GM21381 (cell line): Measurements from ENCODE around the gene SNX8.

Experiments used
- ATAC-seq: cut with Tn5 transposase; IDR thresholded peaks from one replicate; pipeline ENCODE4 v1.9.1; 2021; ENCODE audit warnings: mild to moderate bottlenecking, moderate library complexity; ENCODE audit not compliant: unreplicated experiment

SNX8 gene

DNA sequence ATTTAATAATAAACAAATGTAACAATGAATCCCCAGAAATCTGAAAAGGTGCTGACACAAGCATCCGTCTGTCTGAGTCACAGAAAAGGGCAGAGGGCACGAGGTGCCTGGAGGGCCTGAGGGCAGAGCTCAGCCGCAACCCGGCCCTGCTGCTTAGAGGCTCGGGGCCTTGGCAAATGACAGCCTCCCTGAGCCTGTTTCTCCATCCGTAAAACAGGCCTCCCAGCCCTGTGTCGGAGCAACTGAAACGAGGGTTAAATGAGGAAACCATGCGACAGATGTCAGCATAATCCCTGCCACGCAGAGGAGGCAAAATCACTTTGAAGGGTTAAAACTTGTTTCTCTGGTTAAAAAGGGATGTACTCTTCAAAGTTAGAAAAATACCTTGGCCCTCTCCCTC is 47.3 kb downstream of the SNX8 start:
- no peak for ATAC-seq

DNA sequence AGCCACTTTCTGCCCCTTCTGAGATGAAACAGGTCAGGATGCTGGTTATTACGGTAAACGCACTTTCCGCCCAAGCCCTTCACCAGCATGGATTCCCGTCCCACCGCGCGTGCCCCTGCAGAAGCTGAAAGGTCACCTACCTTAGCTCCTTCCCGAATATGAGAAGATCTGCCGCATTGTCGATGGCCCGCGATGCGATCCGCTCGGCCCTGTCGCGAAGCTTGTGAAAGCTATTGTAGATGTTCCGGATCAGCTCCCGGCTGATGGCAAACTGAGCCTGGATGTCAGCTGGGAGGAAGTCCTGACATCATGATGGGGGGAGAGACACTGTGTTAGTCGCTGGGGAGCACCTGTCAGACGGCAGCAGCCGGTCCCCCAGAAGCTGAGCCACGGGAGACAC is 50.1 kb downstream of the SNX8 start:
- ATAC-seq = no peak

DNA sequence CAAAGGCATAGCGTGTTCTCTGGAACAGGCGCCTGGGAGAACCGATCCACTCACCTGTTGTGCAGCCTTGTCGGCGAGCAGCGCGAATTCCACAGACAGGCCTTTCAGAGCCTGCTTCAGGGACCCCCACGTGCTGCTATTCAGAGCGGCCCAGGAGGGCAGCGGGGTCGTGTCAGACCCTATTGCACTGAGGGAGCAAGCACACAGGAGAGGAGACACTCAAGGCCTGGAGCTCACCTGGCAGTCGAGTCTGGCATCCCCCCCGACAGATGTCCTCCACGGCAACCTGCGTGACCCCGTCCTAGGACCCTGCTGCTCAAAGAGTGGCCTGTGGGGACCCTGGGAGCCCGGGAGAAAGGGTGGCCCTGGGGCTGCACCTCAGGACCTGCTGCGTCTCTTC is 51.1 kb downstream of the SNX8 start:
- ATAC-seq = no peak

GRCh38 chr7:2261611-2262010 is 52.6 kb downstream of the SNX8 start:
- no peak for ATAC-seq

DNA sequence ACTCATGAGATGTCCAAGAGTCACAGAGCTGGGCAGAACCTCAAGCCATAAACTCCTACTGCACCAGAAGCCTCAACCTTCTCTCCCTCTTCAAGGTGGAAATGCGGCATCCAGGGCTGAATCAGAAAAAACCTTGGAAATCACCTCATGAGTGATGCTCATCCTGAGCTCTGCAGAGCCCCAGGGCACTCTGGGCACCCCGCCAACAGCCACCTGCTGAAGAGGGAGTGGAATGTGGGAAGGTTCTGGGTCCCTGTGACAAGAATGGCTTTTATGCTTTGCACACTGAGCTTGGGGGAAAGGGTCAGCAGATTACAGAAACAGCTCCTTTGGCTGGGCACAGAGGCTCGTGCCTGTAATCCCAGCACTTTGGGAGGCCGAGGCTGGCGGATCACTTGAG is 53.4 kb downstream of the SNX8 start:
- no peak for ATAC-seq

GRCh38 chr7:2259480-2259879 is 54.8 kb downstream of the SNX8 start:
- peak; percentile 4 for ATAC-seq

DNA sequence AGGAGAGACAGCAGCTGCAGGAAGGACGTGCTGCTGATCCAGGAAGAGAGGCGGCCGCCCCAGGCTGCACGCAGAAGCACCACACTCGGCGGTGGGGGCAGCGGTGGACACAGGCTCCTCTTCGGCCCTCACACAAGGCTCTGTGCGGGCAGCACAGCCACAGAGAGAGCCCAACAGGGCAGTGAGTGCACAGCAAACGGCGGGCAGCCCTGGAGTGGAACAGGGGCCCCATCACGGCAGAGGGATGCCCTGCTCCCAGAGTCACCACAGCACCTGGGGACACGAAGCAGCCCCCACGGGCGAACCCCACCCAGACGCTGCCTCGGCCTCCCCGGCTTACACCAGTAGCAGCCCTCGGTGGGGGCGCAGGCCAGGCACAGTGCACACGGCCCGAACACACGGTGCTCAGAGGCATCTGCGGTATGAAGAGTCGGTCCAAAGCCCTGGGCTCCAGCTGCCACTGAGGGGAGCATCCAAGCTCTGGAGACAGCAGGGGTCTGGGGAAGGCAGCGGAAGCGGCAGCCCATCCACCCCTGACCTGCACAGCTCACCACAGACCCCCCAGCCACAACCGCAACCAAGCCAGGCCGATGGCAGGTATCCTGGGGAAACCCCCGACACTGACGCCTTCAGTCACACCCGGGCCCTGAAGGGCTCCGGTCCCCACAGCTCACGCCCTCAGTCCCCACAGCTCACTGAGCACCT is 55.4 kb downstream of the SNX8 start:
- ATAC-seq = peak; percentile 69

DNA sequence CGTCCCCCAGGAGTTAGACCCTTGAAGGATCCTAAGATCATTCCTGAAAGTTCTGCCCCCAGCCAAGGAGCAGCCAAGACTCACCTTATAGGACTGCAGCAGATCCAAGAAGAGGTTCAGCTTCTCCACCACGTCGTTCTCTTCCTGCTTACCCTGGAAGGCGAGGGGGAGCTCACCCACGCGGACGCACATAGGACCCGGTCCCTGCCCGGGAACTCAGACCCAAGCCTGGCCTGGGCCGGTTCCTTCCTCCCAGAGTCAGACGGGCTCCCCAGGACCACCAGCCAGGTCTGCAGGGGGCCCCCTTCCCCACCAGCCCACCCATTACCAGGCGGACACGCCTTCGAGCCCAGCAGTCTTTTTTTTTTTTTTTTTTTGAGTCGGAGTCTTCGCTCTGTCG is 56.6 kb downstream of the SNX8 start:
- no peak for ATAC-seq

DNA sequence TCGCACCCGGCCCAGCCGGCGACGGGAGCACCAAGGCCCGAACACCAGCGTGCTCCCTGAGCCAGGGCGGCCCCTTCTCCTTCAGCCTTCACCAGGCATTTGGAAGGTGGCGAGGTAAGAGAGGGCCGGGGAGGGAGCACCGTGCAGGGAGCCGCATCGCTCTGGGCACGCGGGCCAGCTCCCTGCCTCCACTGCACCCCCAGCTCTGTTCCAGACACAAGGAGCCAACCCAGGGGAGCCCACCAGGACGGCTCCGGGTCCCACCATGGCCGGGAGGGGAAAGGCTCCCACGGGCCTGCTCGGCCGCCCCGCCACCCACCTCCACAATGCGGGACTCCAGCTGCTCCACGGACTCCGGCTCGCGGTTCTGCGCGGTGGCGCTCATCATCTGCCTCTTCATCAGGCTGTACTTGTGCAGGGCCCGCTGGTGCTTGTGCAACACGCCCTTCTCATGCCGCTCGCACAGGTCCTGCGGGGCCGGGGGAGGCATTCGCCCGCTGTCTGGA is 57.1 kb downstream of the SNX8 start:
- ATAC-seq = no peak

DNA sequence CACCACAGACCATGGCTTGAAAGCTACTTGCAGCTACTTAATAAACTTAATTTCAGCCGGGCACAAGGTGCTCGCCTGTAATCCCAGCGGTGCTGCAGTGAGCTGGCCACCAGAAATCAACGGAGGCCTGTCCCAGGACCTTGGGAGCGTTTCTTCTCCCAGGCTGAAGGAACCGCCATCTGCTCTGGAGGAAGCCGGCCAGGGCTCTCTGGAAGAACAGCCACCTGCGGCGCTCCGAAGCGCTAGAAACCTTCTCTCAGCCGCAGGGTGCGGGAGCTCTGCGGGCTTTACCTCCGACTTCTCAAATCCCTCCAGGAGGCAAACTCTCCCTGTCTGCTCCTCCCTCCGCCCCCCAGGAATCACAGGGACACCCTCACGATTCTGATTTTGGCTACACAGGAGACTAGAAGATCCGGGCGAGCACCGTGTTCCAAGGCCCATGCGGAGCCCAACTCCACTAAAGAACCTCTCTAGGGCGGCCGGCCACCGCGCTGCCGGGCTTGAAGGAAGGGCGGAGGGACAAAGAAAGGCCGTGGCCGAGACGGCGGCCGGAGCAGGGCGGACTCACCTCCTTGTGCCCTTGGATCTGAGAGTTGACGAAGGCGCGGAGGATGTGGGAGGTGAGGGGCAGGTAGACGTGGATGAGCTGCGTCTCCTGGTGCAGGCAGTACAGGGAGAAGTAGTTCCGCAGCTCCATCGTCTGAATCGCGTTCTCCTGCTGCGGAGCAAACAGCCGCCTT is 57.8 kb downstream of the SNX8 start:
- ATAC-seq = no peak

DNA sequence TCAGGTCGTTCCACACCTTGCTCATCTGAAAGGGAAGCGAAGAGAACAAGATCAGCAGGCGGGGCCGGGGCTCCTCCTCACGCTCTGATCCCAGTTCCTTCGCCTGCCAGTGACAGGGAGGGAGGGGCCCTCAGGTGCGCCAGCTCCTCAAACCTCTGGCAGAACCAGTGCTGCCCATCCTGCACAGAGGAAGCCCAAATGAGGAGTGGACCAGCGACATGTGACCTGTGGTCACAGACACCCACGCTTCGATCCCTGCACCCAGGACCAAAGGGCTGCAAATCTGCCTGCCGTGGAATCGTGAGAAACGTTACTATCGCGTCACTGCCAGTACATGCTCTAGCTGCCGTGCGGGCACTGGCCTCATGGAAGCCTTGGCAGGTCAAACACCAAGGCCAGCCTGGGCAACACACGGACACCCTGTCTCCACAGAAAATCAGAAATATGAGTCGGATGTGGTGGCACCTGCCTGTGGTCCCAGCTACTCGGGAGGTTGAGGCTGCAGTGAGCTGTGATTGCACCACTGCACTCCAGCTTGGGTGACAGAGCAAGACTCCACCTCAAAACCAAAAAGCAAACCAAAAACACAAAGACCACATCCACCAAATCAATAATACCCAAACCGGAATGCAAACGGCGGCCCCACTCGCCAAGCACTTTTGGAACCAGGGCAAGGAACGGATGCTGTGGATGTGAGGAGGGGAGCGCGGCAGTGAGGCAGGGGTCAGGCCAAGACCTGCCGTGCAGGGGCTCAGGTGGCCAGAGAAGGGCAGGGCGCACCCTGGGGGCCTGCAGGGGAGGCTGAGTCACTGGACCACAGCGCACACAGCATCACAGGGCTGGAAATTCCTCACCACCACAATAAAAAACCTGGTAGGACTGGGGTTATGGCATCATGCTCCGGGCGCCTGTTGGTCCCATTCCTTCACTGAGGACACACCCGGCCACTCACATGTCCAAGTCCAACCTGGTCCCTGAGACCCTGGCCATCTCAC is 58.8 kb downstream of the SNX8 start:
- ATAC-seq = no peak

DNA sequence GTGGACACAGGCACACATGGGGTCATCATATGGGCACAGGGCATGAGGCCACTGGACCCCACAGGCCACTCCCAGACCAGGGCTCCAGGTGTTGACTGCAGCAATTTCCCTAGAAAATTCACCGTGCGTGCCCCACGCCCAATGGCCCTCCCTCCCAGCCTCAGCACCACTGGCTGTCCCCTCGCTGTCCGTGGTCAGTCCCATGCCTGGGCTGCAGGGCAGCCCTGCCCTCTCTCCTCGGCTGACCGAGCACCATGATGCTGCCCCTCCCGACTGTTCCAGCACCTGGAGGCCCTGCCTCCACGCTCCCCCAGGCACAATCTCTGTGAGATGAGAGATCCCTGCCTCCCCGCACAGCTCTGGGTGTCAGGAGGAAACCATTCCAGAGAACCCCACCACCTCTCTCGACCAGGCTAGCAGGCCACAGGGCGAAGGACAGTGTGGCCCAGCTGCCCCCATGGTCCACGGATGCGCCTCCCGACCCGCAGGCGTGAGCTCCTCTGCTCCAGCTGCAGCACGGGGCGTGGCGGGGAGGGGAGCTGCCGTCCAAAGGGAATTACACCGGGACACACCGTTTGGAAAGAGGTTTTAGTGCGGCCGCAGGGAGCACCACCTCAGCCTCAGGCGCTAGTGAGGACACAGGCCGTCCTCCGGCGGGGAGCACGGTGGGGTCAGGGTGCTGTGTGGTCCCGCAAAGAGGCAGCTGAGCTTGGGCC is 59.7 kb downstream of the SNX8 start:
- no peak for ATAC-seq

- no peak for ATAC-seq
Observed at GRCh38 chr7:2253525-2254244, 60.6 kb downstream of the SNX8 start.

DNA sequence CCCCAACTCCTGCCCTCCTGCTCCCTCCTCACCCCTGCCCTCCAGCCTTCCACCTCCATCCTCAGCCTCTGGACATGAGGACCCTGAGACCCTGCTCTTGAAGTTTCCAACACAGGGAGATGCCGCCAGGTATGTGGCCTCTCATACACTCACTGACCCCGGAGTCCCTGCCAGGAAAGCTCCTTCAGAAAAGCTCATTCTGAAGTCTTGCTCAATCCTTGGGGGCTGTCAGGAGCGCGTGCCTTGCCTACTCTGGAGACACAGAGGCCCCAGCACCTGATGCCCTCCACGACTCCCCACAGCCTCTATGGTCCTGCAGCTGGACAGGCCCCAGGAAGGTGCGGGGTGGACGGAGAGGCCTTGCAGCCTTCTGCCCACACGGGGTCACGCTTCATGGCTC is 61.2 kb downstream of the SNX8 start:
- no peak for ATAC-seq

- ATAC-seq = no peak
Observed at GRCh38 chr7:2251841-2252771, 62.1 kb downstream of the SNX8 start.

DNA sequence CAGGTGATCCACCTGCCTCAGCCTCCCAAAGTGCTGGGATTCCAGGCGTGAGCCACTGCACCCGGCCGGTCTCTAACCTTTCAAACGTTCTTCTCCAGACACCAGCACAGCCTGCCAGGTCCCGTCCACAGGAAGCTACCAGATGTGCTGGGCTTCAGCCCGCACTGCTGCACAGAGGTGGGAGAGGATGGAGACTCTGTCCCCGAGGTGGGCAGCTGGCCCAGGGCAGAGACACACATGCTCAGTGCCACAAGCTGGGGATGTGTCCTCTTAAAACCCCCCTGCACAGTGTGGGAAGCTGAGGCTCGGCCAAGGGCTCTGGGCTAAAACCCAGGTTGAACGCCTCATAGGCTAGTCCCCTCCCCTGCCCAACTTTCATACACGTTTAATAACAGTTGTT is 62.9 kb downstream of the SNX8 start:
- ATAC-seq = no peak

- ATAC-seq = no peak
Observed at GRCh38 chr7:2249744-2250323, 64.4 kb downstream of the SNX8 start.

DNA sequence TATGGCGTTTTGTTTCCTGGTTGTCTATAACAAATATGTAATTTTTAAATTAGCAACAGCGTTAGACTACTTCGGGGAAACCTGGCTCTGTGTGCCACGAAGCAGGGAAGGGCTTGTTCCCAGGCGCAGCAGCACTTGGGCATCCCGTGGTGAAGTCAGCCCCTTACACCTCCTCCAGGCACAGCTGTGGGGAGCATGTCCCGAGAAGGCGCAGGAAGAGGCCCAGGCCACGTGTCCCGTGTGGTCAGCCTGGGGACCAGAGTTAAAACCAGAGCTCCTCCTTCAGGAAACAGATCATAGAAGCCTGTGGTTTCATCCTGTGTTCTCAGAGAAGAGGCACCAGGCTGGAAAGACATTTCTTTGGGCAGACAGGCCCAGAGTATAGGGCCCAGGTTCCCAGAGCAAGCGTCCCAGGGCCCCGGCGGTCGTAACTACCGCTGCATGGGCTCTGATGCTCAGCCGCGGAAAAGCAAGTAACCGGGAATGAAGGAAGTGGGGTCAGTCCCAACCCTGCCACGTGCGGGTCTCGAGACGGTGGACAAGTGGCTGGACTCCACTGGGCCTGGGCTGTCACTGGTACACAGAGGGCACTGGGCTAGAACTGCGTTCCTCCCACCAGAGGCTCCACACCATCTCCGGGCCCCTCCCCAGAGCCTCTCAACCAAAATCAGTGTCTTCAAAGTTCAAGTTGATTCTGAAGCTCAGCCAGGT is 65.1 kb downstream of the SNX8 start:
- peak; percentile 56 for ATAC-seq
